Fibroblast of pulmonary artery (primary cell): ENCODE measurements around the gene FANCD2OS.
A peak's percentile ranks its signal among the peaks of the same experiment; 100 is the strongest.
"Not testable (repeated sequence)": the region's sequence is repeated elsewhere in the genome, so short reads cannot be mapped to it uniquely, and the experiment has no call there.

Experiments used
- DNase-seq: peaks from one replicate; pipeline ENCODE4 v3.0.0-alpha.2; 2010; ENCODE audit warnings: low read depth
- H3K4me3 ChIP-seq: replicated peaks from 2 replicates; pipeline ENCODE4 v1.5.1; 2011; ENCODE audit warnings: low read depth, mild to moderate bottlenecking, control low read depth, low read length, moderate library complexity
- TF ChIP-seq, protein P1 (sequence below): IDR thresholded peaks from 2 replicates; pipeline ENCODE4 v1.5.1; 2011; ENCODE audit warnings: mild to moderate bottlenecking, control low read depth, low read length, inconsistent platforms; ENCODE audit errors: missing control alignments

FANCD2OS gene

DNA sequence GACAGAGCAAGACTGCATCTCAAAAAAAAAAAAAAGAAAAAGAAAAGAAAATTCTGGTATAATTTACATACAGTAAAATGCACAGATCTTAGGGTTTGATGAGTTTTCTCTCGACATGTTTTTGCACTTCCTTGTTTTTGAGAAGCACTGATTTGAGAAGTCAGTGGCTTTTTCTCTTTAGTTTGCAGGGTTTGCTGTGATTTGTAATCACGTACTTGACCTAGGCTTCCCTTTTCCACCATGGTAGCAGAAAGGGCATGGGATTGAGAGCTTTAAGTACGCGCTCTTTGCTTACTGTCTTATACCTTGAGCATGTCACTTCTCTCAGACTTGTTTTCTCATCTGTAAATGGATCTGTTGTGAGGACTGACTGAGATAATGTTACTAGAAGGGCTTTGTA is 37.6 kb upstream of the FANCD2OS start:
- no peak for DNase-seq
- TF ChIP-seq, protein P1, sequence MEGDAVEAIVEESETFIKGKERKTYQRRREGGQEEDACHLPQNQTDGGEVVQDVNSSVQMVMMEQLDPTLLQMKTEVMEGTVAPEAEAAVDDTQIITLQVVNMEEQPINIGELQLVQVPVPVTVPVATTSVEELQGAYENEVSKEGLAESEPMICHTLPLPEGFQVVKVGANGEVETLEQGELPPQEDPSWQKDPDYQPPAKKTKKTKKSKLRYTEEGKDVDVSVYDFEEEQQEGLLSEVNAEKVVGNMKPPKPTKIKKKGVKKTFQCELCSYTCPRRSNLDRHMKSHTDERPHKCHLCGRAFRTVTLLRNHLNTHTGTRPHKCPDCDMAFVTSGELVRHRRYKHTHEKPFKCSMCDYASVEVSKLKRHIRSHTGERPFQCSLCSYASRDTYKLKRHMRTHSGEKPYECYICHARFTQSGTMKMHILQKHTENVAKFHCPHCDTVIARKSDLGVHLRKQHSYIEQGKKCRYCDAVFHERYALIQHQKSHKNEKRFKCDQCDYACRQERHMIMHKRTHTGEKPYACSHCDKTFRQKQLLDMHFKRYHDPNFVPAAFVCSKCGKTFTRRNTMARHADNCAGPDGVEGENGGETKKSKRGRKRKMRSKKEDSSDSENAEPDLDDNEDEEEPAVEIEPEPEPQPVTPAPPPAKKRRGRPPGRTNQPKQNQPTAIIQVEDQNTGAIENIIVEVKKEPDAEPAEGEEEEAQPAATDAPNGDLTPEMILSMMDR, result no peak
- H3K4me3 ChIP-seq, result no peak overlapping the region

DNA sequence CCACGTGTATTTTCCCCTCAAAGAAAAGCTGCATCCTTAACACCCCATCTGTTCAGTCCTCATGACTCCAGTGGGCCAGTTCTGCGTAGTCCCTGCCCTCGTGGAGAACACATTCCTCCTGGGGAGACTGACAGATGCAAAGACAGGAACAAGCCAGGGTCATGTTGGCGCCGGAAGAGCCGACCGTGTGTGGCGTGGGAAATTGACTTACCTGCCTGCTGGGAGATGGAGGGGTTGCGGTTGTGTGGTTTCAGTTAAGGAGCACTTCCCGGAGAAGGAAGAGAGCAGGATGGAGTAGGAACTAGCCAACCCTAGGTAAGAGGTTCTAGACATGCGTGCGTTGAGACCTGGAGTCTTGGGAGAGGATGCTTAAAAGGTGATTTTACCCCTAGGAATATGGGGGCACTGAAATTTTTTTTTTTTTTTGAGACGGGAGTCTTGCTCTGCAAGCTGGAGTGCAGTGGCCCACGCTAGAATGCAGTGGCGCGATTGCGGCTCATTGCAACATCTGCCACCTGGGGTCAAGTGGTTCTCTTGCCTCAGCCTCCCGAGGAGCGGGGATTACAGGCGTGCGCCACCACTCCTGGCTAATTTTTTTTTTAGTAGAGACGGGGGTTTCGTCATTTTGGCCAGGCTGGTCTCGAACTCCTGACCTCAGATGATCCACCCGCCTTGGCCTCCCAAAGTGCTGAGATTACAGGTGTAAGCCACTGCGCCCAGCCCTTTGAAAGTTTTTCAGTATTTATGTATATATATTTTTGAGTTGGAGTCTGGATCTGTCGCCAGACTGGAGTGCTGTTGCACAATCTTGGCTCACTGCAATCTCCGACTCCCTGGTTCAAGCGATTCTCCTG is 34.9 kb upstream of the FANCD2OS start:
- TF ChIP-seq, protein P1, result no peak
- peak overlapping the region; percentile 81 for H3K4me3 ChIP-seq
- peak; percentile 37 for DNase-seq

DNA sequence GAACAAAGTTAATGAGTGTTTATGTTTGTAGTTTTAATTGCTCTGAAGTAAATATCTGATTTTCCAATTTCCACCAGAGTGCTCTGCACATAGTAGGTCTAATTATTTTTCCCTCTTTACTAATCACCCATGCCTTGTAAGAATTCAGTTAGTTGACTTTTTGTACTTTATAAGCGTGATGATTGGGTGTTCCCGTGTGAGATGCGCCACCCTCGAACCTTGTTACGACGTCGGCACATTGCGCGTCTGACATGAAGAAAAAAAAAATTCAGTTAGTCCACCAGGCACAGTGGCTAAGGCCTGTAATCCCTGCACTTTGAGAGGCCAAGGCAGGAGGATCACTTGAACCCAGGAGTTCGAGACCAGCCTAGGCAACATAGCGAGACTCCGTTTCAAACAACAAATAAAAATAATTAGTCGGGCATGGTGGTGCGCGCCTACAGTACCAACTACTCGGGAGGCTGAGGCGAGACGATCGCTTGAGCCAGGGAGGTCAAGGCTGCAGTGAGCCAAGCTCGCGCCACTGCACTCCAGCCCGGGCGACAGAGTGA is 33.0 kb upstream of the FANCD2OS start:
- TF ChIP-seq, protein P1, result no peak

DNA sequence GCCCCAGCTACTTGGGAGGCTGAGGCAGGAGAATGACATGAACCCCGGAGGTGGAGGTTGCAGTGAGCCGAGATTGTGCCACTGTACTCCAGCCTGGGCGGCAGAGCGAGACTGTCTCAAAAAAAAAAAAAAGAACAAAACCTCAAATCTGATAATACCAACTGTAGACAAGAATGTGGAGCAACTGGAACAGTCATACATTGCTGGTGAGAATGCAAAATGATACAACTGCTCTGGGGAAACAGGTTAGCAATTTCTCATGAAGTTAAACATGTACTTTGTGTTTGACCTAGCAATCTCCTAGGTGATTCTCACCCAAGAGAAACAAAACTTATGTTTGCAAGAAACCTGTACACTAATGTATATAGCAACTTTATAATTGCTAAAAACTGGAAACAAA is 29.1 kb upstream of the FANCD2OS start:
- DNase-seq, result no peak
- TF ChIP-seq, protein P1, result no peak
- no peak overlapping the region for H3K4me3 ChIP-seq

More for the DNA sequence above, 33.0 kb upstream of the FANCD2OS start:
- no peak for DNase-seq
- H3K4me3 ChIP-seq, result peak overlapping the region; percentile 81

DNA sequence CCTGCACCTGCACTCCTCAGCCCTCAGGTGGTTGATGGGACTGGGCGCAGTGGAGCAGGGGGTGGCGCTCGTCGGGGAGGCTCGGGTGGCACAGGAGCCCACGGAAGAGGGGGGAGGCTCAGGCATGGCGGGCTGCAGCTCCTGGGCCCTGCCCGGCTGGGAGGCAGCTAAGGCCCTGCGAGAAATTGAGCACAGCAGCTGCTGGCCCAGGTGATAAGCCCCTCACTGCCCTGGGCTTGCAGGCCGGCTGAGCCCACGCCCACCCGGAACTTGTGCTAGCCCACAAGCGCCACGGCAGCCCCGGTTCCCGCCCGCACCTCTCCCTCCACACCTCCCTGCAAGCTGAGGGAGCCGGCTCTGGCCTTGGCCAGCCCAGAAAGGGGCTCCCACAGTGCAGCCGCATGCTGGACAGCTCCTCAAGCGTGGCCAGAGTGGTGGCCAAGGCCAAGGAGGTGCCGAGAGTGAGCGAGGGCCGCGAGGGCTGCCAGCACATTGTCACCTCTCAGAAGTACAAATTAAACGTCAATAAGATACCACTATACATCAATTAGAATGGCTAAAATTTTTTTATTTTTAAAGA is 28.5 kb upstream of the FANCD2OS start:
- TF ChIP-seq, protein P1, result no peak
- no peak overlapping the region for H3K4me3 ChIP-seq
- no peak for DNase-seq

DNA sequence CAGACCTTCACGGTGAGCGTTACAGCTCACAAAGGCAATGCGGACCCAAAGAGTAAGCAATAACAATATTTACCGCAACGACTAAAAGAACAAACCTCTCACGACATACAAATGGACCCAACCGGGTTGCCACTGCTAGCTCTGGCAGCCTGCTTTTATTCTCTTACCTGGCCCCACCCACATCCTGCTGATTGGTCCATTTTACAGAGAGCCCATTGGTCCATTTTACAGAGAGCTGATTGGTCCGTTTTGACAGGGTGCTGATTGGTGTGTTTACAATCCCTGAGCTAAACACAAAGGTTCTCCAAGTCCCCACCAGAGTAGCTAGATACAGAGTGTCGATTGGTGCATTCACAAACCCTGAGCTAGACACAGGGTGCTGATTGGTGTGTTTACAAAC is 27.8 kb upstream of the FANCD2OS start:
- not testable (repeated sequence) for H3K4me3 ChIP-seq, DNase-seq

DNA sequence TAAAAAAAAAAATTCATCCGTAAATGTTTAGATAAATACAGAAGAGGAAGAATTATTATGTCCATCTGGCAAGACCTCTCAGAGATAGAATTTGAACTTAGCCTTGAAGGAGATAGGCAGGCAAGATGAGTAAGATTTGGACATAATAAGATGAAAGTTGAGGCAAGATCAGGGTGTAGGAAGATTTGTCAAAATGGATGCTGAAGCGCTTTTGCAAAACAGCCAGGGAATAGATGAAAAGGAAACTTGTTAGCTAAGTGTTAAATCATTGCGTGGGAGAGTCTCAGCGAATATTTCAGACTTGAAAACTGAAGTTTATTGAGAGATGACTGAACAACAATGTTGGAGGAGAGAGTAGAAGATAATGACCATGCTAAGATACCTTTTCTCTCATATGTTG is 14.7 kb upstream of the FANCD2OS start:
- TF ChIP-seq, protein P1, result no peak
- H3K4me3 ChIP-seq, result no peak overlapping the region
- DNase-seq, result no peak
